GM23338 (cell line): ENCODE measurements around the gene DPYSL5.

Experiments used
- EZH2phosphoT487 ChIP-seq: fragments of 200-600 bp; sonication (generic); IDR thresholded peaks from one replicate; pipeline ENCODE4 v1.8.1; 2018; ENCODE audit warnings: antibody characterized with exemption; ENCODE audit not compliant: unreplicated experiment
- POLR2AphosphoS5 ChIP-seq: IDR thresholded peaks from 2 replicates; pipeline ENCODE4 v1.6.1; 2016; ENCODE audit warnings: antibody characterized with exemption, low read depth
- TF ChIP-seq, protein P1 (sequence below), 2 experiments: fragments of 200-600 bp in 1 of 2; sonication (generic) in 1 of 2; conservative IDR thresholded peaks; 2 replicates each; pipeline versions ENCODE4 v1.5.1 to v1.6.1; 2016 to 2017; ENCODE audit warnings: antibody characterized with exemption in 2 of 2, low read depth in 2 of 2, mild to moderate bottlenecking in 2 of 2, moderate library complexity in 1 of 2
- TF ChIP-seq, protein P2 (sequence below): IDR thresholded peaks from one replicate; pipeline ENCODE4 v1.6.1; 2018; ENCODE audit warnings: antibody characterized with exemption; ENCODE audit not compliant: unreplicated experiment

DNA sequence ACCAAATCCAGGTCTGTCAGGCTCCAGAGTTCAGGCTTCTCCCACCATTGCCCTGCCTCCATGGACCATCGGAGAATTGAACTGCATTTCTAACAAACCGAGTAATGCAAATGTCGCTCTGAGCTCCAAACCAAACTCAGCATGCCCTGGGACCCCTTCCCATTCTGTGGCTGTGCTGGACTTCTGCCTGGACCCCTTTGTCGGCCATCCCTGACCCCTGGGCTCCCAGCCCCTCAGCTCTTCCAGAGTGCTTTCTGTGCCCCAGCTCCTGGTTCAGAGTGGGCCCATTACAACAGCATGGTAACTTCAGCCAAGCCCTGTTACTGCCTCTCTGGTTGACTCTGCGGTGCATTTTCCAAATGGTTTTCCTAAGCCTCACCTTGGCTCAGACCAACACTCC, 67.4 kb downstream of the DPYSL5 start:
- TF ChIP-seq POLR2AphosphoS5 (no peak), EZH2phosphoT487 (no peak)
- TF ChIP-seq, protein P1, sequence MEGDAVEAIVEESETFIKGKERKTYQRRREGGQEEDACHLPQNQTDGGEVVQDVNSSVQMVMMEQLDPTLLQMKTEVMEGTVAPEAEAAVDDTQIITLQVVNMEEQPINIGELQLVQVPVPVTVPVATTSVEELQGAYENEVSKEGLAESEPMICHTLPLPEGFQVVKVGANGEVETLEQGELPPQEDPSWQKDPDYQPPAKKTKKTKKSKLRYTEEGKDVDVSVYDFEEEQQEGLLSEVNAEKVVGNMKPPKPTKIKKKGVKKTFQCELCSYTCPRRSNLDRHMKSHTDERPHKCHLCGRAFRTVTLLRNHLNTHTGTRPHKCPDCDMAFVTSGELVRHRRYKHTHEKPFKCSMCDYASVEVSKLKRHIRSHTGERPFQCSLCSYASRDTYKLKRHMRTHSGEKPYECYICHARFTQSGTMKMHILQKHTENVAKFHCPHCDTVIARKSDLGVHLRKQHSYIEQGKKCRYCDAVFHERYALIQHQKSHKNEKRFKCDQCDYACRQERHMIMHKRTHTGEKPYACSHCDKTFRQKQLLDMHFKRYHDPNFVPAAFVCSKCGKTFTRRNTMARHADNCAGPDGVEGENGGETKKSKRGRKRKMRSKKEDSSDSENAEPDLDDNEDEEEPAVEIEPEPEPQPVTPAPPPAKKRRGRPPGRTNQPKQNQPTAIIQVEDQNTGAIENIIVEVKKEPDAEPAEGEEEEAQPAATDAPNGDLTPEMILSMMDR (conservative IDR thresholded peaks at IDR 0.05; ENCODE audit: low read depth in 2 of 2): no peak
- TF ChIP-seq, protein P2, sequence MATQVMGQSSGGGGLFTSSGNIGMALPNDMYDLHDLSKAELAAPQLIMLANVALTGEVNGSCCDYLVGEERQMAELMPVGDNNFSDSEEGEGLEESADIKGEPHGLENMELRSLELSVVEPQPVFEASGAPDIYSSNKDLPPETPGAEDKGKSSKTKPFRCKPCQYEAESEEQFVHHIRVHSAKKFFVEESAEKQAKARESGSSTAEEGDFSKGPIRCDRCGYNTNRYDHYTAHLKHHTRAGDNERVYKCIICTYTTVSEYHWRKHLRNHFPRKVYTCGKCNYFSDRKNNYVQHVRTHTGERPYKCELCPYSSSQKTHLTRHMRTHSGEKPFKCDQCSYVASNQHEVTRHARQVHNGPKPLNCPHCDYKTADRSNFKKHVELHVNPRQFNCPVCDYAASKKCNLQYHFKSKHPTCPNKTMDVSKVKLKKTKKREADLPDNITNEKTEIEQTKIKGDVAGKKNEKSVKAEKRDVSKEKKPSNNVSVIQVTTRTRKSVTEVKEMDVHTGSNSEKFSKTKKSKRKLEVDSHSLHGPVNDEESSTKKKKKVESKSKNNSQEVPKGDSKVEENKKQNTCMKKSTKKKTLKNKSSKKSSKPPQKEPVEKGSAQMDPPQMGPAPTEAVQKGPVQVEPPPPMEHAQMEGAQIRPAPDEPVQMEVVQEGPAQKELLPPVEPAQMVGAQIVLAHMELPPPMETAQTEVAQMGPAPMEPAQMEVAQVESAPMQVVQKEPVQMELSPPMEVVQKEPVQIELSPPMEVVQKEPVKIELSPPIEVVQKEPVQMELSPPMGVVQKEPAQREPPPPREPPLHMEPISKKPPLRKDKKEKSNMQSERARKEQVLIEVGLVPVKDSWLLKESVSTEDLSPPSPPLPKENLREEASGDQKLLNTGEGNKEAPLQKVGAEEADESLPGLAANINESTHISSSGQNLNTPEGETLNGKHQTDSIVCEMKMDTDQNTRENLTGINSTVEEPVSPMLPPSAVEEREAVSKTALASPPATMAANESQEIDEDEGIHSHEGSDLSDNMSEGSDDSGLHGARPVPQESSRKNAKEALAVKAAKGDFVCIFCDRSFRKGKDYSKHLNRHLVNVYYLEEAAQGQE: no peak
